HUES48 (cell line): ENCODE results near the gene KLK10.
"Not testable (repeated sequence)": the region's sequence is repeated elsewhere in the genome, so short reads cannot be mapped to it uniquely, and the experiment has no call there.

Experiments
- H3K27ac ChIP-seq: one replicate; pipeline ENCODE4 v1.7.0; 2013; ENCODE audit warnings: low read depth, low read length, inconsistent platforms
- H3K27me3 ChIP-seq: 2 replicates; pipeline ENCODE4 v1.6.1; 2013; ENCODE audit warnings: mild to moderate bottlenecking, low read length; ENCODE audit not compliant: control insufficient read depth, insufficient read depth
- H3K36me3 ChIP-seq: 2 replicates; pipeline ENCODE4 v1.6.1; 2013; ENCODE audit warnings: low read length; ENCODE audit not compliant: control insufficient read depth, insufficient read depth
- H3K4me1 ChIP-seq: 2 replicates; pipeline ENCODE4 v1.6.1; 2013; ENCODE audit warnings: mild to moderate bottlenecking, low read length; ENCODE audit not compliant: control insufficient read depth, insufficient read depth
- H3K4me3 ChIP-seq: 2 replicates; pipeline ENCODE4 v1.5.1; 2013; ENCODE audit warnings: mild to moderate bottlenecking, low read depth, low read length
- H3K9ac ChIP-seq: 2 replicates; pipeline ENCODE4 v1.6.1; 2013; ENCODE audit warnings: mild to moderate bottlenecking, low read depth, low read length, moderate library complexity
- H3K9me3 ChIP-seq: 2 replicates; pipeline ENCODE4 v1.6.1; 2013; ENCODE audit warnings: low read length; ENCODE audit not compliant: control insufficient read depth, insufficient read depth

The KLK10 gene

DNA sequence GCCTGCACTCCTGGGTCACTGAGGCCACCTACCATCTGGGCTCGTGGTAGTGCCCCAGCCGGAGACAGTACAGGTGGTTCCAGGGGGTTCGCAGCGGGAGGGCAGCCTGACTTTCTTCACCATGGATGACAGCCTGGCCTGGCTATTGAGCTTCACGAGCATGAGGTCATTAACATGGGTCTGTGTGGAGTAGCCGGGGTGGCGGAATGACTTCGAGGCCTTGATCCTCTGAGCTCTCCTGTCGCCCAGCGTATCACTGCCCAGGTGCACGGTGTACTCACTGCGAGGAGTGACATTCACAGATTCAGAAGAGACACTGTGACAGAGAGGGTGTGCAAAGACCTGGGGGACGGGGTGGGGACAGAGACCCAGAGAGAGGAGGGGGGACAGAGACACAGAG, 39.3 kb downstream of the KLK10 start:
- Histone ChIP-seq H3K4me3 (no peak overlapping the region), H3K9ac (no peak overlapping the region), H3K9me3 (no peaks in the 10 kb centered on the region), H3K27me3 (peaks cover 3% of the 10 kb centered on the region; the same call in 1 of the 2 replicates), H3K27ac (no peak overlapping the region), H3K4me1 (peaks cover 15% of the 10 kb centered on the region), H3K36me3 (no peaks in the 10 kb centered on the region)

DNA sequence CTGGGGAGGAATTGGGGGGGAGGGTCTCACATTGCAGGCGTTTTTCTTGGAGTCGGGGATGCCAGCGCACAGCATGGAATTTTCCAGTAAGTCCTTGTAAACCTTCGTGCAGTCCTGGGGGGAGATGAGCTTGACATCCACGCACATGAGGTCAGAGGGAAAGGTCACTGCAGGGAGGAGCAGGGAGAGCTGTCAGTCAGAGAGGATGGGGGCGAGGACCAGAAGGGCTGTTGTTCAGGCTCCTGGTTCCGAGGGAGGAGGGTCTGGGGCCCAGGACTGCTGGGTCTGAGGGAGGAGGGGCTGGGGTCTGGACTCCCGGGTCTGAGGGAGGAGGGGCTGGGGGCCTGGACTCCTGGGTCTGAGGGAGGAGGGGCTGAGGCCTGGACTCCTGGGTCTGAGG, 39.8 kb downstream of the KLK10 start:
- no peaks in the 10 kb centered on the region for H3K9me3 ChIP-seq
- H3K9ac ChIP-seq = no peak overlapping the region
- peaks cover 3% of the 10 kb centered on the region; the same call in 1 of the 2 replicates for H3K27me3 ChIP-seq
- H3K4me1 ChIP-seq = peaks cover 15% of the 10 kb centered on the region
- H3K27ac ChIP-seq = no peak overlapping the region
- no peaks in the 10 kb centered on the region for H3K36me3 ChIP-seq
- no peak overlapping the region for H3K4me3 ChIP-seq

DNA sequence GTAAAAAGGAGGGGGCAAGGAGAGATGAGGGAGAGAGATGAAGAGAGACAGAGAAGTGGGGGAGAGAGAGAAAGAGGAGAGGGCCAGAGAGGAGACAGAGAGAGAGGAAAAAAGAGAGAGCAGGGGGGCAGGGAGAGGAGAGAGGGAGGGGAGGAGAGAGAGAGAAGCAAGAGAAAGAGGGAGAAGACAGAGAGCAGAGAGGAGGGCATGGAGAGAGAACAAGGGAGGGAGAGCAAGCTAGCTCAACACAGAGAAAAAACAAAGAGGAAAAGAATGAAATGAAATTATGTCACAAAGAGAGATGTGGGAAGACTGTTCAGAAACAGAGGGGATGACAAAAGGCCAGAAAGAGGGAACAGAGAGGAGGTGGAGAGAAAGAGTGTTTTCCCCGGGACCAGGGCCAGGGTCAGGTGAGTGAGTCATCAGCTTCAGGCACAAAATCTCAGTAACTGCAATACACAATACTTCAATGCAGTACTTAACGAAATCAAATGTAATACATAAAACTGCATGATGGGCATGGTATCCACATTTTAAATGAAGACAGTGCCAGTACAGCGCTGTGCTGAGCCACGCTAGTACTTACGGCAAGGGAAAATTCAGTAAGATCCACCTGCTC, 40.6 kb downstream of the KLK10 start:
- Histone ChIP-seq H3K4me3 (no peak overlapping the region), H3K36me3 (no peaks in the 10 kb centered on the region), H3K27me3 (peaks cover under 1% of the 10 kb centered on the region; the same call in 1 of the 2 replicates), H3K9me3 (no peaks in the 10 kb centered on the region), H3K9ac (no peak overlapping the region), H3K4me1 (peaks cover 15% of the 10 kb centered on the region), H3K27ac (no peak overlapping the region)

DNA sequence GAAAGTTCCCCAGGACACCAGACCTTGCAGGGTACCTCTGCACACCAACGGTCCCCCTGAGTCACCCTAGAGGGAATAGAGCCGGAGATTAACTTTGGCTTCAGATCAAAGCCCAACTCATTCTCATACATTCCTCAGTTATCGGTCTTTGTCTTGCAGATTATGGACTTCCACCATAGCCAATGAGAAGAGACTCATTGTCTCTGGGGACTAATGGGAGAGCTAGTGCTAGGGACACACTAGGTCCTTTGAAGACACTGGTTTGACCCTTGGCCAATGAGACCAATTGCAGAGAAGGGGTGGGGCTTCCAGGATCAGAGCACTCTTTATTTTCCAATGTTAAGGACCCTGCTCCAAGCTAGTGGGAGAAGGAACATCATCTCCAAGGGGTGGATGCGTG, 41.9 kb downstream of the KLK10 start:
- H3K27me3 ChIP-seq = no peaks in the 10 kb centered on the region
- no peaks in the 10 kb centered on the region for H3K36me3 ChIP-seq
- H3K4me3 ChIP-seq = no peak overlapping the region
- H3K9ac ChIP-seq = no peak overlapping the region
- no peak overlapping the region for H3K27ac ChIP-seq
- H3K9me3 ChIP-seq = no peaks in the 10 kb centered on the region
- peaks cover 15% of the 10 kb centered on the region for H3K4me1 ChIP-seq

DNA sequence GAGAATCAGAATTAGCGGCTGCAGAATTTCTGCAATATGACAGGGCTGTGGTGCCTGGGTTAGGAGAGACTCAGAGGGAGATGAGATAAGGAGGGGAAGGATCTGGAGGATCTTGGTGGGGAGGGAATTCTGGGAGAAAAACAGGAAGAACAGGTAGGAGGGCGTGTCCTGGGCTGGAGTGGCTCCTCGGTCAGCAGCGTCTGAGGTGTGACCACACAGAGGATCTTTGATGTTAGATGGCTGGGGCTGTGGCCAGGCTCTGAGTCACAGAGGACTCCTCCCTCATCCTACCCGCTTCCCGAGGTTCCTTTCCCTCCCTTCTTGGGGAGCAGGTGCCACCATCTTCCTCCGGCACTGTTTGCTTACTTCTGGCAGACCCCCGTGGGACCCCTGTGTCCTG, 43.7 kb downstream of the KLK10 start:
- Histone ChIP-seq H3K4me3 (no peak overlapping the region), H3K36me3 (no peaks in the 10 kb centered on the region), H3K27ac (no peak overlapping the region), H3K27me3 (no peaks in the 10 kb centered on the region), H3K4me1 (peaks cover 15% of the 10 kb centered on the region), H3K9me3 (no peaks in the 10 kb centered on the region), H3K9ac (no peak overlapping the region)

DNA sequence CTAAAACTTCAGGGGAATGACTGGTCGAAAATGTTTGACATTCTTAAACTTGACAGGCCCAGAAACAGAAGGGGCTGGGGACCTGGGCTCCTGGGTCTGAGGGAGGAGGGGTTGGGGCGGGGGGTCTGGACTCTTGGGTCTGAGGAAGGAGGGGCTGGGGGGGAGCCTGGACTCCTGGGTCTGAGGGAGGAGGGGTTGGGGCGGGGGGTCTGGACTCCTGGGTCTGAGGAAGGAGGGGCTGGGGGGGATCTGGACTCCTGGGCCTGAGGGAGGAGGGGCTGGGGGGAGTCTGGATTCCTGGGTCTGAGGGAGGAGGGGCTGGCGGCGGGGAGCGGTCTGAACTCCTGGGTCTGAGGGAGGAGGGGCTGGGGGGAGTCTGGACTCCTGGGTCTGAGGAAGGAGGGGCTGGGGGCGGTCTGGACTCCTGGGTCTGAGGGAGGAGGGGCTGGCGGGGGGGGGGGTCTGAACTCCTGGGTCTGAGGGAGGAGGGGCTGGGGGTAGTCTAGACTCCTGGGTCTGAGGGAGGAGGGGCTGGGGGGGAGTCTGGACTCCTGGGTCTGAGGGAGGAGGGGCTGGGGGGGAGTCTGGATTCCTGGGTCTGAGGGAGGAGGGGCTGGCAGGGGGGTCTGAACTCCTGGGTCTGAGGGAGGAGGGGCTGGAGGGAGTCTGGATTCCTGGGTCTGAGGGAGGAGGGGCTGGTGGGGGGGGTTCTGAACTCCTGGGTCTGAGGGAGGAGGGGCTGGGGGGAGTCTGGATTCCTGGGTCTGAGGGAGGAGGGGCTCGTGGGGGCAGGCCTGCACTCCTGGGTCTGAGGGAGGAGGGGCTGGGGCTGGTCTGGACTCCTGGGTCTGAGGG, 44.6 kb downstream of the KLK10 start:
- Histone ChIP-seq H3K27ac (no peak overlapping the region), H3K9me3 (no peaks in the 10 kb centered on the region), H3K36me3 (no peaks in the 10 kb centered on the region), H3K9ac (no peak overlapping the region), H3K27me3 (no peaks in the 10 kb centered on the region), H3K4me1 (peaks cover 15% of the 10 kb centered on the region), H3K4me3 (no peak overlapping the region)

DNA sequence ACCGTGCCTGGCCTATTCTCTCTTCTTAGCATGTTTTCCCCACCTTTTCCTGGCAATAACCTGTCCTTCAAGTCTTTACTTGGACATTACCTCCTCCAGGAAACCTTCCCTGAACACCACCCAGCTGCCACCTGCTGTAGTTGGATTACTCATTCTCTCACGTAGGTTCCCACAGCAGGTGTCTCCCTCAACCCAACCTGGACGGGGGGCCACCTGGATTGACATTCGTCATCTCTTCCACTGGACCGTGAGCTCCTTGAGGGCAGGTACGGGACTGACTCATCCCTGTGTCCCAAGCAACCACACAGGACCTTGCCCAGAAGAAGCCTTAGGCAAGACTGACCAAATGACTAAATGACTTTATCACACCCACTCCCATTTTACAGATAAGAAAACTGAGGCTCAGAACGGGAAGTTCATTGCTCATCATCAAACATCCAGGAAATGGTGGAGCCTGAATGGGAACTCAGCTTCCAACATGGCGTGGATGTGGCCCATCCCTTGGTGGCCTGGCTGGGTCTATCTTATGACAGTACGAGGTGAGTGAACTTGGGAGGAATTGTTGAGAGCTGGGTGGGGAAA, 46.6 kb downstream of the KLK10 start:
- H3K9ac ChIP-seq = no peak overlapping the region

DNA sequence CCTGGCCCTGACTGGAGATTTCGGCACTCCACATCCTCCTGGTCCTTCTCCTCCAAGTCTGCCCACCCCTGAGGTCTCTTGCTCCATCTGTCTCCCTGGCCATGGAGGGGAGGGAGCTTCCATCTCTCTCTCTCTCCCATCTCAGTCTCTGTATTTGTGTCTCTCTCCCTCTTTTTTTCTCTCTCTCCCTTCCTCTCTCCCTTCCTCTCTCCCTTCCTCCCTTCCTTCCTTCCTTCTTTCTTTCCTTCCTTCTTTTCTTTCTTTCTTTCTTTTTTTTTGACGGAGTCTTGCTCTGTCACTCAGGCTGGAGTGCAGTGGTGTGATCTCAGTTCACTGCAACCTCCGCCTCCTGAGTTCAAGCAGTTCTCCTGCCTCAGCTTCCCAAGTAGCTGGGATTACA, 49.7 kb downstream of the KLK10 start:
- H3K4me1 ChIP-seq, H3K4me3 ChIP-seq, H3K9me3 ChIP-seq, H3K36me3 ChIP-seq, H3K27me3 ChIP-seq, H3K9ac ChIP-seq, H3K27ac ChIP-seq: not testable (repeated sequence)

More for the DNA sequence above, 46.6 kb downstream of the KLK10 start:
- H3K27ac ChIP-seq = no peak overlapping the region
- no peaks in the 10 kb centered on the region for H3K36me3 ChIP-seq
- no peaks in the 10 kb centered on the region for H3K9me3 ChIP-seq
- H3K4me1 ChIP-seq = peaks cover 10% of the 10 kb centered on the region; the same call in 1 of the 2 replicates
- H3K27me3 ChIP-seq = no peaks in the 10 kb centered on the region
- H3K4me3 ChIP-seq = no peak overlapping the region

DNA sequence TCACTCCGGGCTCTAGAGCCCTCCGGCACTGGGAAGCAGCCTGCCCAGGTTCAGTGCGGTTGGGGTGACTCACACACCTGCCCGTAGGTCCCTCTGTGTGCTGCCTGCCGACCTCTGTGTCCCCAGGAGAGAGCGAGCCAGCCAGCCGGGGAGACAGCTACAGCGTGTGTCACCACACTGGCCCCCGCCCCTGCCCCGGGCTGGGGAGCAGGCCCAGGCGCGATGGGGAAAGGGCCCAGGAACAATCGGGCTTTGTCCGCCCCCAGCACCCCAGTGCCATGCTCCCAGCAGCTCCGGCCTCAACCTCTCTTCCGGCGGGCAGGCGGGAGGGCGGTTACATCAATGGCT, 50.1 kb downstream of the KLK10 start, which contains the start of gene KLK6:
Gene KLK6, minus strand, starts transcription at position 179 of the 348 bp plus-strand sequence. CDS start 1,487 bp downstream, outside the sequence.
- no peaks in the 10 kb centered on the region for H3K9me3 ChIP-seq
- H3K4me3 ChIP-seq = no peak within 1 kb of the TSS
- no peak within 1 kb of the TSS for H3K9ac ChIP-seq
- H3K4me1 ChIP-seq = 0 out of 2 replicates have a peak, but pooled peaks cover 5% of the 10 kb centered on the region
- no peaks in the 10 kb centered on the region for H3K36me3 ChIP-seq
- H3K27ac ChIP-seq = no peak within 1 kb of the TSS
- no peaks in the 10 kb centered on the region for H3K27me3 ChIP-seq

DNA sequence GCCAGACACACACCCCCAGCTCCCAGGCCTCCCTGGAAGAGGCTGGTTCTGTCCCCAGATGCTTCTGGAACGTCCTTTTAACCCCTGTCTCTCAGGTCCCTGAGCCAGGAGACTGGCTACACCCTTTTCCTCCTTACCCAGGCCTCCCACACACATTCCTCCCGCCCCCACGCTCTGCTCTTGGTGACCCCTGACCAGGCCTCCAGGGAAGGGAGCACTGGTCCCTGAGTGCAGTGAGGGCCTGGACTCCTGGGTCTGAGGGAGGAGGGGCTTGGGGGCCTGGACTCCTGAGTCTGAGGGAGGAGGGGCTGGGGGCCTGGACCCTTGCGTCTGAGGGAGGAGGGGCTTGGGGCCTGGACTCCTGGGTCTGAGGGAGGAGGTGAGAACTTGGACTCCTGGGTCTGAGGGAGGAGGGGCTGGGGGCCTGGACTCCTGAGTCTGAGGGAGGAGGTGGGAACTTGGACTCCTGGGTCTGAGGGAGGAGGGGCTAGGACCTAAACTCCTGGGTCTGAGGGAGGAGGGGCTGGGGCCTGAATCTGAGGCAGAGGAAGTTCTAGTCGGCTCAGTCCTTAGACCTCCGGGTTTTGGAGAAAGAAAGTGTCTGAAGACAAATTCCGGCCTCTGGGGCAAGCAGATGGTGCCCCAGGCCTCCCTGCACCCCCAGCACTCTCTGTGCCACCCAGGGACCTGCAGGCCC, 50.6 kb downstream of the KLK10 start:
- H3K9me3 ChIP-seq = no peaks in the 10 kb centered on the region

More for the DNA sequence above, 50.6 kb downstream of the KLK10 start:
- H3K4me3 ChIP-seq = no peak overlapping the region
- no peaks in the 10 kb centered on the region for H3K27me3 ChIP-seq
- no peak overlapping the region for H3K27ac ChIP-seq
- H3K4me1 ChIP-seq = 0 out of 2 replicates have a peak, but pooled peaks cover 5% of the 10 kb centered on the region
- no peak overlapping the region for H3K9ac ChIP-seq
- H3K36me3 ChIP-seq = no peaks in the 10 kb centered on the region
